GM18858 (cell line): ENCODE measurements around the gene PDE11A.
"Not testable (repeated sequence)": the region's sequence is repeated elsewhere in the genome, so short reads cannot be mapped to it uniquely, and the experiment has no call there.

ENCODE experiments used
- ATAC-seq: cut with Tn5 transposase; IDR thresholded peaks from one replicate; pipeline ENCODE4 v1.9.1; 2021; ENCODE audit not compliant: unreplicated experiment

The PDE11A gene

GRCh38 chr2:178009813-178010212, 62.8 kb downstream of the PDE11A start:
- ATAC-seq, result no peak

DNA sequence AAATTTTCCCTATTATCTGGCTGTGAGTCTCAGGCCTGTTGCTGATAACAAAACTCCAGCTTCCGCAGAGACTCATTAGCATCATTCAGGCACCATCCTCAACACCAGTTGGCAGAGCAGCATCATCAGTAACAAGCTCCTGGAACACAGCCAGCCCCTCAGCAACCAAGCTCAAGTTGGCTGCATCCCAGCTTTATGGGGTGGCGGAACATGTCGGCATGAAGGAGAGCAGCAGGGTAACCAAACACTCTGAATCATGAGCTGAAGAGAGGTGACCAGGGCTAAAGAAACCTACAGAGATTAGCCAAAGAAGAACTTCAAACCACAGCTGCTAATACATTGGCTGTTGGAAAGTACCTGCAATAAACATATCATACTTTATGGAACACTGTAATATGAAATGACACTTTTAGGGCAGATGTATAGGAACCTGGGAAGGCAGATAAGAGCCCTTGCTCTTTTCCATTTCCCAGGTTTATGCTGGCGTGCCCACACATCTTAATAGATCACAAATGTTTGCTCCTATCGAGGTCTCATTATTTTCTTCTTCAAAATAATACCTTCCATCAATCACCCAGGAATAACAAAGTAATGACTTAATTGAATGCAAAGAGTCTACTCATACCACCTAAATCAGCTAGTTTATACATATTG, 63.8 kb downstream of the PDE11A start:
- no peak for ATAC-seq

GRCh38 chr2:178006710-178007109, 65.9 kb downstream of the PDE11A start:
- no peak for ATAC-seq

DNA sequence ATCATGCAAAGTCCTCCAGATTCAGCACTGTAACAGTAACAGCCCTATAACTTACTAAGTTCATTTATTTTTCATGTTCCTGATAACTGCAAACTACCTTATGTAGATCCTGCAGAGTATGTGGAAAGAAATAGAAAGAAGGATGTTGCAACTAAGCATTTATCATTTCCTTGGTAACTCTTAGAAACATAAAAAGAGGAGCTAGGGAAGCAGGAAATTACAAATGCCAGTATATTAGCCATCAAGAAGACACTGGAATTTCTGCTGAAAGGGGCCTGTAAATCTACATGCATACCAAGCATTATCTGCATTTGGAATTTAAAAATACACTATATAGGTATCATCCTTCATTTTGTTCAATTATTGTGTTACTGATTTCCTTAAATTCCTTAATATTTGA, 66.8 kb downstream of the PDE11A start:
- no peak for ATAC-seq

GRCh38 chr2:178002038-178002437, 70.5 kb downstream of the PDE11A start:
- no peak for ATAC-seq

GRCh38 chr2:177998996-177999395, 73.6 kb downstream of the PDE11A start:
- ATAC-seq, result no peak

- ATAC-seq, result no peak
Observed at GRCh38 chr2:177998006-177998405, 74.6 kb downstream of the PDE11A start.

DNA sequence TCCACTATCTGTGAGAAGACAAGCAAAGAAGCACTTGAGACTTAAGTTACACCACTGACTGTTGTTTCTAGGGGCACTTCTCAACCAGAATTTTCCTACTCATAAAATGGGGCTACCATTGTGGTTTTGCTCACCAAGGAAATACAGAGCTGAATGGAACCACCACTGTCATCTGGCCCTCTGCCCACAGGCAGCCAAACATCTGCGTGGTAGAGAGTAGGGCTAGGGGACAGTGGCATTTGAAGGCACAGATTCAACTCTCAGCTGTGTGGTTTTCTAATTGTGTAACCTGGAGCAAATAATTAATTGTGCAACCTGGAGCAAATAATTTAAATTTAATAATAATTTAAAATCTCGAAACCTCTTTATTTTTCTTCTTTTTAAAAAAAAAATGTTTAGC, 79.6 kb downstream of the PDE11A start:
- ATAC-seq, result no peak

DNA sequence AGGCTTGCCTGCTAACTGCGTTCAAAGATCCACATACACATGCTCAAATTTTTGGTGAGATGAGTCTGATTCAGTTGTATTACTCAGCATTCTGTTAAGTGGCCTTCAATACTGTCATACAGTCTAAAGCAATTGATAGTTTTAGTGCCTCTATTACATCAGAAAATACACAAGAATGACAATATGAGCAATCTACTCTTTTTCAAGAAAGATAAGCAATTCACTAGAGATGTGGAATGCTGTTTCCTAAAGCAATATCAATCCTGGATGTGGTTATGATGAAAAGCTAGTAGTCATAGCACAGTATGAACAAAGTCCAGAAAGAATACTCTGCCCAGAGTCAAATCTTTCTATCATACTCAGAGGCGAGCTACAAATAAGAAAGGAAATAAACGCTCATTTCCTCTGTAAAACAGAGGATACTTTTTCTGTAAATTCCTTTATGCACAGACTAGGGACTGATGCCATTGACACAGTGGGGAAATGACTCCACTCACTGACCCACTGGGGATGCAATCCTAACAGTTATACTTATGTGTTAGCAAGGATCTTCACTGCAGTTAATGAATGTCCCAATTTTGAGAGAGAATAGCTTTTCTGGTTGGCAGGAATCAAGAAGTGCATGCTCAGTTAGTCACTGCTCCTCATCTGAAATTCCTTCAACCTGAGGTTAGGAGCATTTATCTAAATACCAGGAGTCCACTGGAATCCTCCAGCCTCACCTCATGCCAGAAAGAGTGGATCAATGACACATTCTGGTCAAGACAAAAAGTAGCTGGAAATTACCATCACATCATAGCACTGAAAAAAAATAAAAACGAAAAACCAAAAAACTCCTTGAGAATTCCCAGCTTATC, 83.3 kb downstream of the PDE11A start:
- ATAC-seq, result no peak

DNA sequence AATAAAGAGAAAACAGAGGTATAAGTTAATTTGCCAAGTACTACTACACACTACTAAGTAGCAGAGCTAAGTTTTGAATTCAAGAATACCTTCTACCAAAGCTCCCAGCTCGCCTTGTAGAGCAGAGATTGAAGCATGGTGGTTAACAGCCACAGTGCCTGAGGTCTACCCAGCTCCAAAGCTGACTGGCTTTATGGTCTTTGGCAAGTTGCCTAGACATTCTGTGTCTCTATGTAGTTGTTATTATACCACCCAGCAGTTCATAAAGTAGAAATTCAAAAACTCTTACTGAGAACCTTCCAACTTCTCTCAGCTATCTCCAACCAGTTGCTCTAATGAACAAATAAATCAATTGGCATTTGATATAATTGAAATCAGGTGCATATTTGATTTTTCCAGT, 87.8 kb downstream of the PDE11A start:
- ATAC-seq, result no peak

- peak; percentile 66 for ATAC-seq
Observed at GRCh38 chr2:177983183-177983788, 89.3 kb downstream of the PDE11A start.

DNA sequence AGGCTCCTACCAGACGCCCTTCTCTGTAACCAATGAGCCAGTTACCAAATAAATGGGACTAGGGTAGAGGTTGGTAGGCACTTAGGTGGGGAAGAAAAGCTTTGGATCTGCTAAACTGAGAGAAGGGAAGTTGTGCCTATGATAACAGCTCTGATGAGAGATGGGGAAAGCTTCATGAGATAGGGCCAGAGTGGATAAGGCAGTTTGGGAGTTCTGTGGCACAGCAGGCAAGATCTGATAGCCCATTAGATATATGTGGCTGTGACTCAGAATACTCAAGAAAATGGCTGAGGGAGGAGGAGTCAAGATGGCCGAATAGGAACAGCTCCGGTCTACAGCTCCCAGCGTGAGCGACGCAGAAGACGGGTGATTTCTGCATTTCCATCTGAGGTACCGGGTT, 99.8 kb downstream of the PDE11A start:
- no peak for ATAC-seq

- ATAC-seq, result no peak
Observed at GRCh38 chr2:177972123-177972522, 100.5 kb downstream of the PDE11A start.

GRCh38 chr2:177970670-177971454, 101.7 kb downstream of the PDE11A start:
- no peak for ATAC-seq

GRCh38 chr2:177964892-177965291, 107.7 kb downstream of the PDE11A start:
- ATAC-seq, result no peak

DNA sequence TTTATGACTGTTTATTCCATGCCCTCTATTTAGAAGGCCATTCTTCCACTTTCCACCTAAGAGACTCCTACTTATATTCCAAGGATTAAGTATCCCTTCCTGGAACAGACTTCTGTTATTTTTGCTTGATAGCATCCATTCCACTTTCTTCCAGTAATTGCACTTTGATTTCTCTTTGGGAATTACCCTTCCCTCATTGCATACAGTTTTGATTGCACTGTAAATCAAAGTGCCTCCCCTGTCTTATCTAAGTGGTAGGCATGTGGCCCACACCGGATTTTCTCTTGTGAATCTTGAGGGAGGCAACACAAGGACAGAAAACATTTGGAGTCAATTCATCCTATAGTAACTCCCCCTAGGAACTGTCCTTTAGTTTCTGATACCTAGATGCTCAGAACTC, 120.4 kb downstream of the PDE11A start:
- no peak for ATAC-seq

DNA sequence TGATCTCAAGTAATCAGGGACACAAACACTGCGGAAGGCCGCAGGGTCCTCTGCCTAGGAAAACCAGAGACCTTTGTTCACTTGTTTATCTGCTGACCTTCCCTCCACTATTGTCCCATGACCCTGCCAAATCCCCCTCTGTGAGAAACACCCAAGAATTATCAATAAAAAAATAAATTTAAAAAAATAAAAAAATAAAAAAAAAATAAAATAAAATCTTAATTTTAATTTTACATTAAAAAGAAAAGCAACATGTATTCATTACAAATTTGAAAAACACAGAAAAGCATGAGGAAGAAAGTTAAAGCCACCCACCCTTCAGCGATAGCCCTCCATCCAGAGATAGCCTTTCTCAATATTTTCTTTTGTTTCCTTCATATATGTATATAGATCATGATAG, 125.0 kb downstream of the PDE11A start:
- not testable (repeated sequence) for ATAC-seq

DNA sequence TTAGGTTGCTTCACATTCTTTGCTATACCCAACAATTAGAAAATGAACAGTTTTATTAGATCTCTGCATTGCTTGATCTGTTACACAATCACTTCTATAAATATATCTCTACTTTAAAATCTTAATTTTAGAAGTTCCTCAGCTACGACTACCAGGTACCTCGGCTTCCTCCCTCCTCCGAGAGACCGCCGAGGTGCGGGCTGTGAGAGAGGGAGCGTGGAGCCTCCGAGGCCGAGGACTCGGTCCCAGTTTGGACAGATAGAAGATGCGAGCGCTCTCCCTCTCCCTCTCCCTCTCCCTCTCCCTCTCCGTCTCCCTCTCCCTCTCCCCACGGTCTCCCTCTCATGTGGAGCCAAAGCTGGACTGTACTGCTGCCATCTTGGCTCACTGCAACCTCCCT, 128.0 kb downstream of the PDE11A start:
- ATAC-seq, result not testable (repeated sequence)

DNA sequence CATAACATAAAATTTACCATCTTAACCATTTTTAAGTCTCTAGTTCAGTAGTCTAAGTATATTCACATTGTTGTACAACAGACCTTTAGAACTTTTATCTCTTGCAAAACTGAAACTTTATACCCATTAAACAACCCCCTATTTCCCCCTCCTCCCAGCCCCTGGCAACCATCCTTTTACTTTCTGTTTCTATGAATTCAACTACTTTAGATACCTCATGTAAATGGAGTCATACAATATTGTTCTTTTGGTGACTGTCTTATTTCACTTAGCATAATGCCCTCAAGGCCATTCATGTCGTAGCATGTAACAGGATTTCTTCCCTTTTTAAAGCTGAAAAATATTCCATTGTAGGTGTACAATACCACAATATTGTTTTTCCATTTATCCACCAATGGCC, 129.8 kb downstream of the PDE11A start:
- no peak for ATAC-seq

DNA sequence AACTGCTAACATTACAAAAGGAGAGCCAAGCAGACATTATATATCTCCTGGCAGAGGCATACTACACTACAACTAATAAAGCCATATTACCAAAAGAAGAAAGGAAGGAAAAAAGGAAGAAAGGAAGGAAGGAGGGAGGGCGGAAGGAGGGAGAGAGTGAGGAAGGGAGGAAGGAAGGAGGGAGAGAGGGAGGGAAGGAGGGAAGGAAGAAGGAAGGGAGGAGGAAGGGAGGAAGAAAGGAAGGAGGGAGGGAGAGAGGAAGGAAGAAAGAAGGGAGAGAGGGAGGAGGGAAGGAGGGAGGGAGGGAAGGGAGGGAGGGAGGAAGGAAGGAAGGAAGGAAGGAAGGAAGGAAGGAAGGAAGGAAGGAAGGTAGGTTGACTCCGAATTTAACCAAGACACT, 133.4 kb downstream of the PDE11A start:
- no peak for ATAC-seq

GRCh38 chr2:177930916-177931315, 141.7 kb downstream of the PDE11A start:
- no peak for ATAC-seq
